22Rv1 (cell line): Measurements from ENCODE around the gene PRKD2.

Experiments used
- CTCF ChIP-seq: fragments of 450-650 bp; IDR thresholded peaks from 2 replicates; pipeline ENCODE4 v1.5.1; 2017; ENCODE audit warnings: mild to moderate bottlenecking
- ZFX ChIP-seq: fragments of 450-650 bp; IDR thresholded peaks from 2 replicates; pipeline ENCODE4 v1.6.1; 2017; ENCODE audit warnings: antibody characterized with exemption, borderline replicate concordance

GRCh38 chr19:46637224-46637623, 79.7 kb downstream of the PRKD2 start:
- no peak for TF ChIP-seq CTCF
- TF ChIP-seq ZFX: no peak
